Prostate gland (tissue), 2 donors: ENCODE measurements around the gene LIMS2. TPM values are rescaled to one million over a fixed set of nuclear protein-coding genes. Genes with fewer than 3 reads are reported as not detected.

Experiments
- DNase-seq: peaks from one replicate; pipeline ENCODE4 v3.0.0-alpha.2; 2019; ENCODE audit warnings: low spot score
- H3K27ac ChIP-seq, 2 donors: fragments of 200-600 bp; sonication (generic); 2 replicates each; pipeline ENCODE4 v1.5.1; 2017 to 2019
- H3K27me3 ChIP-seq: fragments of 200-600 bp; sonication (generic); replicated peaks from 2 replicates; pipeline ENCODE4 v1.5.1; 2019; ENCODE audit not compliant: insufficient read depth
- H3K36me3 ChIP-seq, 2 donors: fragments of 200-600 bp; sonication (generic); 1 replicate in 1 of 2; 2 replicates in 1 of 2; pipeline versions ENCODE4 v1.5.1 to v1.8.1; 2017 to 2019
- H3K4me1 ChIP-seq: fragments of 200-600 bp; sonication (generic); replicated peaks from 2 replicates; pipeline ENCODE4 v1.5.1; 2019
- H3K4me3 ChIP-seq, 2 donors: fragments of 200-600 bp; sonication (generic); 2 replicates each; pipeline ENCODE4 v1.5.1; 2017 to 2019
- H3K9me3 ChIP-seq: fragments of 200-600 bp; sonication (generic); 2 replicates; pipeline ENCODE4 v1.5.1; 2017
- POLR2A ChIP-seq: fragments of 450-650 bp; IDR thresholded peaks from one replicate; pipeline ENCODE4 v1.6.1; 2016; ENCODE audit warnings: antibody characterized with exemption, mild to moderate bottlenecking
- POLR2AphosphoS5 ChIP-seq: sonication (generic); formaldehyde crosslinking; IDR thresholded peaks from one replicate; pipeline ENCODE4 v1.6.1; 2017; ENCODE audit warnings: antibody characterized with exemption
- WGBS: methylation state at CpG from one replicate; pipeline ENCODE4 v1.1.5; 2018; 5-methylcytosine and 5-hydroxymethylcytosine counted together
- intact Hi-C: fragments of 100-400 bp; cut with DNase I; formaldehyde crosslinking; loops from one replicate; pipeline ENCODE4 v1.14.2; 2022
- total RNA-seq, 2 donors: library from RNA; depleted of rRNA; stranded (reverse); fragments of >200 nt; gene quantifications; one replicate each; pipeline ENCODE4 v1.1.0, GENCODE V29; 2016
- TF ChIP-seq, protein P1 (sequence below), 4 experiments: fragments of 200-600 bp in 2 of 4; fragments of 450-650 bp in 2 of 4; sonication (generic) in 2 of 4; IDR thresholded peaks; 1 replicate in 3 of 4; 2 replicates in 1 of 4; pipeline ENCODE4 v1.5.1; 2016 to 2019; ENCODE audit warnings: antibody characterized with exemption in 4 of 4, mild to moderate bottlenecking in 2 of 4, moderate library complexity in 2 of 4

LIMS2 gene
- total RNA-seq, 2 donors from 2014 or later = 31.9 to 63.2 TPM

DNA sequence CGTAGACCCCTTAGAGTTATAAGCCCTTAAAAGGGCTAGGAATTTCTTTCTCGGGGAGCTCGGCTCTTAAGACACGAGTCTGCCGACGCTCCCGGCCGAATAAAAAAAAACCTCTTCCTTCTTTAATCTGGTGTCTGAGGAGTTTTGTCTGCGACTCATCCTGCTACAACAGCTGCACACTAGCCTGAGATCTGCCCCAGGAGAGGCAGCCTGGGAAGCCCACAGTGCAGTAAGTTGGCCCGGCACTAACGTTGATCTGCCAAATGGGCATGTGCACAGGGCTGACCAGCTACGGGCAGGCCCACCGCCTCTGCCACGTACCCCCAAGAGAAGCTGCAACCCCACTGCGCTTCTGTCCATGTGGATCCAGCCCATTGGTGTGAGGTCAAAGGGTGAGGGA is 8.4 kb upstream of the LIMS2 start:
- WGBS = 59% methylated on average over 15 of the region's 15 CpGs
- Histone ChIP-seq H3K36me3 (no peaks in the 10 kb centered on the region), H3K9me3 (no peaks in the 10 kb centered on the region), H3K27me3 (no peaks in the 10 kb centered on the region), H3K27ac (no peak overlapping the region), H3K4me1 (no peaks in the 10 kb centered on the region), H3K4me3 (no peak overlapping the region)
- no peak for DNase-seq
- intact Hi-C loops = no loop called here
- TF ChIP-seq POLR2AphosphoS5 (no peak), POLR2A (no peak)
- TF ChIP-seq, protein P1, sequence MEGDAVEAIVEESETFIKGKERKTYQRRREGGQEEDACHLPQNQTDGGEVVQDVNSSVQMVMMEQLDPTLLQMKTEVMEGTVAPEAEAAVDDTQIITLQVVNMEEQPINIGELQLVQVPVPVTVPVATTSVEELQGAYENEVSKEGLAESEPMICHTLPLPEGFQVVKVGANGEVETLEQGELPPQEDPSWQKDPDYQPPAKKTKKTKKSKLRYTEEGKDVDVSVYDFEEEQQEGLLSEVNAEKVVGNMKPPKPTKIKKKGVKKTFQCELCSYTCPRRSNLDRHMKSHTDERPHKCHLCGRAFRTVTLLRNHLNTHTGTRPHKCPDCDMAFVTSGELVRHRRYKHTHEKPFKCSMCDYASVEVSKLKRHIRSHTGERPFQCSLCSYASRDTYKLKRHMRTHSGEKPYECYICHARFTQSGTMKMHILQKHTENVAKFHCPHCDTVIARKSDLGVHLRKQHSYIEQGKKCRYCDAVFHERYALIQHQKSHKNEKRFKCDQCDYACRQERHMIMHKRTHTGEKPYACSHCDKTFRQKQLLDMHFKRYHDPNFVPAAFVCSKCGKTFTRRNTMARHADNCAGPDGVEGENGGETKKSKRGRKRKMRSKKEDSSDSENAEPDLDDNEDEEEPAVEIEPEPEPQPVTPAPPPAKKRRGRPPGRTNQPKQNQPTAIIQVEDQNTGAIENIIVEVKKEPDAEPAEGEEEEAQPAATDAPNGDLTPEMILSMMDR (IDR thresholded peaks at IDR 0.05) = no peak

DNA sequence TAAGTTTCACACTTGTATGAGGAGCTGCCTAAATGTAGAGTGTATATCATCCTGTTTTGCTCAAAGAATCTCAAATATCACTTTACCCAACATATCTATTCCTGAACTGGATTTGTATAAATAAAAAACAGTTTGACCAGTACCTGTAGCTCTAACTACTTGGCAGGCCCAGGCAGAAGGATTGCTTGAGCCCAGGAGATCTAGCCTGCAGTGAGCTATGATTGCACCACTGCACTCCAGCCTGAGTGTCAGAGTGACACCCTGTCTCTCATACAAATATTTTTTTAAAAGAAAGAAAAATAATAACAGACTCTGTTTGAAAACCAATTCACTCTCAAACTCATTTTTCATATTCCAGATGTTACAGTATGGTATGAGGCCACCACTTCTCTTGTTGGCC is 7.7 kb upstream of the LIMS2 start:
- H3K27me3 ChIP-seq = no peaks in the 10 kb centered on the region
- H3K27ac ChIP-seq = no peak overlapping the region
- no peak for TF ChIP-seq POLR2A
- no peak for TF ChIP-seq POLR2AphosphoS5
- TF ChIP-seq, protein P1 (IDR thresholded peaks at IDR 0.05) = no peak
- no peak for DNase-seq
- no peaks in the 10 kb centered on the region for H3K36me3 ChIP-seq
- intact Hi-C loops = no loop called here
- H3K4me3 ChIP-seq = no peak overlapping the region
- no peaks in the 10 kb centered on the region for H3K9me3 ChIP-seq
- H3K4me1 ChIP-seq = no peaks in the 10 kb centered on the region

DNA sequence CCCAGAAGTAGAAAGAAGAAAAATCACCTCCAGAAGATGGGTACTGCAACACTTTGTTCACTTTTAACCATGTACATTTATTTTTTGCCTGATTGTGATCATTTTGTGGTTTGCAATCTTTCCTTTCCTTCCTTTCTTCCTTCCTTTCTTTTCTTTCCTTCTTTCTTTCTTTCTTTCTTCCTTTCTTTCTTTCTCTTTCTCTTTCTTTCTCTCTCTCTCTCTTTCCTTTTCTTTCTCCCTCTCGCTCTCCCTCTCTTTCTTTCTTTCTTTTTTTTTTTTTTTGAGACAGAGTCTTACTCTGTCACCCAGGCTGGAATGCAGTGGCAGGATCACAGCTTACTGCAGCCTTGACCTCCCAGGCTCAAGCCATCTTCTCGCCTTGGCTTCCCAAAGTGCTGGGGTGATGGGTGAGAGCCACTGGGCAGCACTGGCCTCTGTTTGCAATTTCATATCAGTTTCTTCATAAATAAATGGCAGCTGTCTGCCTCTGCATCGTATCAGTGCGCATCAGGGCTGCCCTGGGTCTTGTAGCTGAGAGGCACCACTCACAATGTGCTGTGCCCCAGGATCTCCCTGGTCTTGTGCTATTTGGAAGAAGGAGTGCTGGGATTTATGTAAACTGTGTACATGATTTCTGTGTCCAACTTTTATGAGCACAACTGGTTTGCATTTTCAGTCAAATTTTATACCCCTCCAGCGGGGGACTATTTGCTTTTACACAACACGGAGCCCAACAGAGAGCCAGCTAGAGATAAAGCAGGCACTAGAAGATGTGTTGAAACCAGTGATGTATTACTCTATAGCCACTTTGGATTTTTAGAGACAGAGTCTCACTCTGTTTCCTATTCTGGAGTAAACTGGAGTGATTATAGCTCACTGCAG is 6.9 kb upstream of the LIMS2 start:
- H3K36me3 ChIP-seq = no peaks in the 10 kb centered on the region
- no peaks in the 10 kb centered on the region for H3K4me1 ChIP-seq
- 84% methylated on average over 6 of the region's 6 CpGs for WGBS
- H3K4me3 ChIP-seq = no peak overlapping the region
- H3K27me3 ChIP-seq = no peaks in the 10 kb centered on the region
- TF ChIP-seq, protein P1 (IDR thresholded peaks at IDR 0.05) = no peak
- no peak for TF ChIP-seq POLR2A
- TF ChIP-seq POLR2AphosphoS5 = no peak
- DNase-seq = no peak
- no peaks in the 10 kb centered on the region for H3K9me3 ChIP-seq
- no peak overlapping the region for H3K27ac ChIP-seq
- intact Hi-C loops = no loop called here

DNA sequence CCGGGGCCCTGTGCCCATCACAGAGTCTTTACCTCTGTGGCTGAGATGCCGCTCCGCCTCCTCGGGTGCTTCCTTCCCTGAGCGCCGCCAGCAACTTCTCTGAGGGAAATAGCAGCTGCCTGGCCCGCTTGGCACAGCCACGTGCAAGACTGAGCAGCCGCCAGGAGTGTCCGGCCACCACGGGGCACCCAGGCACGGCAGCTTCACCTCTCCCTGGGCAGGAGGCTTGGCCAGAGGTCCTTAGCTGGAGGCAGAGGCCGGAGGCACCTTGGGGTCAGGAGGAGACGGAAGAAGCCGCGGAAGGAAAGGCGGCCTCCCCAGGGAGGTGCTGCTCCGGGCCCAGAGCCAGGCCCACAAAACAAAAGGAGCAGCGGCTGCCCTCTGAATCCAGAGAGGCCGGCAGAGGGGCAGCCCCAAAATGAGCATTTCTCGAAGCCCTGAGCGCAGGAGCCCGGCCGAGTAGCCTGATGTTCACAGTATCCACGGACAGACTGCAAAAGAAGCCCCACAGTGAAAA is 6.0 kb upstream of the LIMS2 start:
- Histone ChIP-seq H3K27ac (no peak overlapping the region), H3K4me3 (peak overlapping the region in 1 of 2 donors; percentile 15), H3K4me1 (no peaks in the 10 kb centered on the region), H3K36me3 (no peaks in the 10 kb centered on the region), H3K27me3 (no peaks in the 10 kb centered on the region), H3K9me3 (no peaks in the 10 kb centered on the region)
- no peak for DNase-seq
- TF ChIP-seq, protein P1 (IDR thresholded peaks at IDR 0.05) = no peak
- TF ChIP-seq POLR2AphosphoS5 = no peak
- TF ChIP-seq POLR2A = no peak
- intact Hi-C loops = no loop called here
- WGBS = 27% methylated on average over 25 of the region's 25 CpGs
